ENCODE measurements around the gene SYNGAP1.

The SYNGAP1 gene

DNA sequence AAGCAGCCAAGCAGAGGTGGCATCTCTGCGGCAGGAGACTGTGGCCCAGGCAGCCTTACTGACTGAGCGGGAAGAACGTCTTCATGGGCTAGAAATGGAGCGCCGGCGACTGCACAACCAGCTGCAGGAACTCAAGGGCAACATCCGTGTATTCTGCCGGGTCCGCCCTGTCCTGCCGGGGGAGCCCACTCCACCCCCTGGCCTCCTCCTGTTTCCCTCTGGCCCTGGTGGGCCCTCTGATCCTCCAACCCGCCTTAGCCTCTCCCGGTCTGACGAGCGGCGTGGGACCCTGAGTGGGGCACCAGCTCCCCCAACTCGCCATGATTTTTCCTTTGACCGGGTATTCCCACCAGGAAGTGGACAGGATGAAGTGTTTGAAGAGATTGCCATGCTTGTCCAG is 15.0 kb upstream of the SYNGAP1 start:
- no peak for DNase-seq (ENCODE audit: low spot score)

DNA sequence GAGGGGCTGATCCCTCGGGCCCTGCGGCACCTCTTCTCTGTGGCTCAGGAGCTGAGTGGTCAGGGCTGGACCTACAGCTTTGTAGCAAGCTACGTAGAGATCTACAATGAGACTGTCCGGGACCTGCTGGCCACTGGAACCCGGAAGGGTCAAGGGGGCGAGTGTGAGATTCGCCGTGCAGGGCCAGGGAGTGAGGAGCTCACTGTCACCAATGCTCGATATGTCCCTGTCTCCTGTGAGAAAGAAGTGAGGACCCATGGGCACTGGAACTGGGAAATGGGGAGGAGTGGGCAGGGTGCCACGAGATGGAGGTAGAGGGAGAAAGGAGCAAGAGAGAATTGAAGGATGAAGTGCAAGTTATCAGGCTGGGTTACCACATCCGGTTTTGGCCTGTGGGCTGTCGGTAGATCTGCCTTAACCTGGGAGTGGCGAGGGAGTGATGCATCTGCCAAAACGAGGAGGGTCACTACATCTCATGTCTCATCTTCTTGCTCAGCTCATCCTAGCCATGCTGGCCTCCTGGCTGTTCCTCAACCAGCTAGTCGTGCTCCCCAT is 14.4 kb upstream of the SYNGAP1 start:
- no peak for DNase-seq (ENCODE audit: low spot score)

DNA sequence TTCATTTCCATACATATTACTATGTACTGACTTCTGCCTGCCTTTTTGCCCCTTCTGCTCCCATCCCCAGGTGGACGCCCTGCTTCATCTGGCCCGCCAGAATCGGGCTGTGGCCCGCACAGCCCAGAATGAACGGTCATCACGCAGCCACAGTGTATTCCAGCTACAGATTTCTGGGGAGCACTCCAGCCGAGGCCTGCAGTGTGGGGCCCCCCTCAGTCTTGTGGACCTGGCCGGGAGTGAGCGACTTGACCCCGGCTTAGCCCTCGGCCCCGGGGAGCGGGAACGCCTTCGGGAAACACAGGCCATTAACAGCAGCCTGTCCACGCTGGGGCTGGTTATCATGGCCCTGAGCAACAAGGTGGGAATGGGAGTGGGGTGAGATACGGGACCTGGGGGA is 13.7 kb upstream of the SYNGAP1 start:
- DNase-seq (ENCODE audit: low spot score), result no peak

DNA sequence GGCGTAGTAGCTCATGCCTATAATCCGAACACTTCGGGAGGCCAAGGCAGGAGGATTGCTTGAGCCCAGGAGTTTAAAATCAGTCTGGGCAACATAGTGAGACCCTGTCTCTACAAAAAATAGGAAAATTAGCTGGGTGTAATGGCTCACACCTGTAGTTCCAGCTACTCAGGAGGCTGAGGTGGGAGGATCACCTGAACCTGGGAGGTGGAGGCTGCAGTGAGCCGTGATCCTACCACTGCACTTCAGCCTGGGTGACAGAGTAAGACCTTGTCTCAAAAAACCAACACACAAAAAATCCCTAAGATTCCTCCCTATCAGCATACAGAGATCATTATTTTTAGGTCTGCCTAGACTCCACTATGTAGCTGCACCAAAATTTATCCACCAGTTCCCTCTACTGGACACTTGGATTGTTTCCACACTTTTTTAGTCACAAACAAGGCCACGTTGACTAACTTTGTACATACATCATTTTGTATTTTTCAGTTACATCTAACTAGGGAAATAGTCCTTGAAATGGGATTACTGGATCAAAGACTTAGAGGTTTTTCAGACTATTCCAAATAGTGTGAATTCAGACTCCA is 12.6 kb upstream of the SYNGAP1 start:
- peak; percentile 82 for DNase-seq (ENCODE audit: low spot score)

DNA sequence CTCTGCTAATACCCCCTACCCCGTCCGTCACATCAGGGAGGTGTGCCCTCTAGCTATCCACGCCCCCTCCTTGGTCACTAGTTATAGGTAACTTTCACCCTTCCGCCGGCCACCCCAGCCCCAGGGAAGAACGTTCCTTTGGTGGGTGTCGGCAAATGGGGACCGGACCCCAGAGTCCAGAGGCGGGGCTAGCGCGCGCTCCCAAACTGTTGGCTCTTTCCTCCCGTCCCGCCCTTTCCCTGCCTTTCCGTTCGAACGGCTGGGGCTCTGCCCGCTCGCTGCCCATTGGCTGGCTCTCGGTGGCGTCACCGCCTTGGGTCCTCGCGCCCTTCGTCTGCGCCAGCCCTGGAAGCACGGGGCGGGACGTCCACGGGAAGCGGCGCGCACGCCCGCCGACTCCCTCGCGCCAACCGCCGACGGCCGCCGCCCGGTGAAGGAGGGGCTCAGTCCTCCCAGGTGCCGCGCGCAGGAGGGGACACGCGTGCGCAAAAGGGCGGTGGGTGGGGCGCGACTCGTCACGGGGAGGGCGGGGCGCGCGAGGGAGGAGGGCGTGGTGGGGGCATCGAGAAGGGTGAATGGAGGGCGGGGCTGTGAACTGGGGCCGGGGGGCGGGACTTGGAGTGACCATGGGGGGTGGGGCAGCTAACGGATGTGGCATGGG is 9.7 kb upstream of the SYNGAP1 start:
- DNase-seq (ENCODE audit: low spot score), result peak; percentile 96

DNA sequence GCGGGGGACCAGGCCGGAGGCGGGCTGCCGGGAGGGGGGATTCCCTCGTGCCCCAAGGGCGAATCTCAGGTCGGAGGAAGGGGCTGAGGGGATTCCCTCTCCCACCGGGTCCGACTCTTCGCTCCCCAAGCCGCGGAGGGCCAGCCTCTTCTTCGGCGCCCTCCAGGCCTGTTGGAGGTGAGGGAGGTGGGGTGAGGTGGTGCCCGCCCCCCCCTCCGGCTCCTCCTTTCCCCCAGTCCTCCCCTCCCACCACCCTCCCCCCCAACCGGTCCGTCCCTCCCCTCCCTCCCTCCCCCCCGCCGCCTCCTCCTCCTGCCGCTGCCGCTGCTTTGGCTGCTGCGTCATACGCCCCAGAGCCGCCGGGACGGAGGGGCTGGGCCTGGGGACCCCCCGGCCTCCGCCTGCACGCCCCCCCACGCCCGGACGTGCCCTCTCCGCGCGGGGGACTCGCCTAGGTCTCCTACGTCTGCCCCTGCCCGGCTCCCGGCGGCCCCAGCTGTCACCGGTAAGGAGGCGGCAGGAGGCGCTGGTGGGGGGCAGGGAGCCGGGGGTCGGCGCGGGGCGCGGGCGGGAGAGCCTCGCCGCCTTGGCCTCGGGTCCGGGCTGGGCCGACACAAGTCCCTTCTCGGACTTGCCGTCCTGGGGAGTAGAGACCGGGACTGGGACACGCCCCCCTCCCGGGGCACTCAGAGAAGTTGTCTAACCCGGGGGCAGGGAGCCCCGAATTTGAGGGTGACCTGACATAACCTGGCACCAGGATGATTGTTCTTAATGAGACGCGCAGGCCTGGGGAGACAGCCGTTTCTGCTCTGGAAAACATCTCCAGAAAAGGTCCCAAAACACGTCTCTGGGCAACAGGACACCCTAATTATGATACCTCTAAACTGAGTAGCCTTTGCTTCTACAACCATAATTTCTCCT is 8.9 kb upstream of the SYNGAP1 start, which contains the start of gene PHF1:
PHF1 (plus strand) TSS at position 304 of the 921 bp plus-strand sequence. CDS start 1,250 bp downstream, outside the sequence.
- DNase-seq (ENCODE audit: low spot score), result peak; percentile 79

DNA sequence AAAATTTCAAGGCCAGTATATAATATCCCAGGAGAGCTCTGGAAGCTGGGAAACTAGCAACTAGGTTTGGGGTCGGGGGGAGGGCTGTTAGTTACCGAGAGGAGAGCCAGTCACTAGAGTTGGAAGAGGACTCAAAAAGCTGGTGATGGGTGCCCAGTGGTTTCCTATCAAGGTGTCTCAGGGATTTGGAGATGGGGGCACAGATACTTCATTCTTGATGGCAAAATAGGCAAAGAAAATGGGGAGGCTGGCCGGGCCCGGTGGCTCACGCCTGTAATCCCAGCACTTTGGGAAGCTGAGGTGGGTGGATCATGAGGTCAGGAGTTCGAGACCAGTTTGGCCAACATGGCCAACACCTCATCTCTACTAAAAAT is 8.2 kb upstream of the SYNGAP1 start:
- DNase-seq (ENCODE audit: low spot score), result no peak

DNA sequence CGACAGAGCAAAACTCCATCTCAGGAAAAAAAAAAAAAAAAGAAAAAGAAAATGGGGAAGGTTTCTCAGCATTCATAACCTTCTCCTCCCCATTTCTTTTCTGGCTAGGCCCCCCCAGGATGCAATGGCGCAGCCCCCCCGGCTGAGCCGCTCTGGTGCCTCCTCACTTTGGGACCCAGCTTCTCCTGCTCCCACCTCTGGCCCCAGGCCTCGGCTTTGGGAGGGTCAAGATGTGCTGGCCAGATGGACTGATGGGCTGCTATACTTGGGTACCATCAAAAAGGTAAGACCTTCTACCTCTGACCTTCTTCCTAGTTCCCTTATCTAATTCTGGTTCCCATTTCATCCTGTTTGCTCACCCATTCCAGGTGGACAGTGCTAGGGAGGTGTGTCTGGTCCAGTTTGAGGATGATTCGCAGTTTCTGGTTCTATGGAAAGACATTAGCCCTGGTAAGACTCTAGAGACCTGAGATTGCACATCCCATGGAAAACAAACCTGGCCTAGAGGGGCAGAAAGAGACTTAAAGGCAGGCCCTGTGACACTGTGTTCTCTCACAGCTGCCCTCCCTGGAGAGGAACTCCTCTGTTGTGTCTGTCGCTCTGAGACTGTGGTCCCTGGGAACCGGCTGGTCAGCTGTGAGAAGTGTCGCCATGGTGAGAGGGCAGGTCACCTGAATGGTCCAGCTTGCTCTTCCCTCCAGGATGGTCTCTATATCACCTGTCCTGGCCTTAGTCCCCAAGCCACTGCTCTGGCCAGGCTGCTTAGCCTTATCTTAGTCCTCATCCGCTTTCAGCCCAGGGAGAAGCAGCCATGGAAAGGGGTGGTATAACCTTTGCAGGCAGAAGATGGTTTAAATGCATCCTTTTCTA is 7.5 kb upstream of the SYNGAP1 start:
- no peak for DNase-seq (ENCODE audit: low spot score)

DNA sequence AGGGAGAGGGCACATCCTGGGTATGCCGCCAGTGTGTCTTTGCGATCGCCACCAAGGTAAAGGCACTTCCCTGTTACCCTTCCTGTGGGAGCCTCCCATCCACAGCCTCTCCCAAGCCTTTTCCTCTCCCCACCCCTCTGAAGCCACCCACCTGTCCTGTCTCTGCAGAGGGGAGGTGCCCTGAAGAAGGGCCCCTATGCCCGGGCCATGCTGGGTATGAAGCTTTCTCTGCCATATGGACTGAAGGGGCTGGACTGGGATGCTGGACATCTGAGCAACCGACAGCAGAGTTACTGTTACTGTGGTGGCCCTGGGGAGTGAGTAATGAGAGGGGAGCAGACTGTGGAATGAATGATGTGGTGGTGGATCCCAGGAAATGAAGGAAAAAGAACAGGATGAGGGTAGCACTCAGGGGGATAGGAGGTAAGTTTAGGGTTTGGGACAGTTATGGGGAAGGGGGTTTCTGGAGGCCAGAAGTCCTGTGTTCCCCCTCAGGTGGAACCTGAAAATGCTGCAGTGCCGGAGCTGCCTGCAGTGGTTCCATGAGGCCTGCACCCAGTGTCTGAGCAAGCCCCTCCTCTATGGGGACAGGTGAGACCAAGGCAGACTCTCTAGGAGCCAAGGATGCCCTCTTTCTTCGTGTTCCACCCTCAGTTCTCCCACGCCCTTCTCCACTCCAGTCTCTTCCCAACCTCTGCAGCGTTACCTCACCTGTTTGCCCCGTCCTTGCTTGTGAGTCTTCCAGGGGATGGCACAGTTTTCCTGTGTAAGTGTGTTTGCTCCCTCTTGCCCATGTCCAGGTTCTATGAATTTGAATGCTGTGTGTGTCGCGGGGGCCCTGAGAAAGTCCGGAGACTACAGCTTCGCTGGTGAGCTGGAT is 6.4 kb upstream of the SYNGAP1 start:
- DNase-seq (ENCODE audit: low spot score), result no peak

DNA sequence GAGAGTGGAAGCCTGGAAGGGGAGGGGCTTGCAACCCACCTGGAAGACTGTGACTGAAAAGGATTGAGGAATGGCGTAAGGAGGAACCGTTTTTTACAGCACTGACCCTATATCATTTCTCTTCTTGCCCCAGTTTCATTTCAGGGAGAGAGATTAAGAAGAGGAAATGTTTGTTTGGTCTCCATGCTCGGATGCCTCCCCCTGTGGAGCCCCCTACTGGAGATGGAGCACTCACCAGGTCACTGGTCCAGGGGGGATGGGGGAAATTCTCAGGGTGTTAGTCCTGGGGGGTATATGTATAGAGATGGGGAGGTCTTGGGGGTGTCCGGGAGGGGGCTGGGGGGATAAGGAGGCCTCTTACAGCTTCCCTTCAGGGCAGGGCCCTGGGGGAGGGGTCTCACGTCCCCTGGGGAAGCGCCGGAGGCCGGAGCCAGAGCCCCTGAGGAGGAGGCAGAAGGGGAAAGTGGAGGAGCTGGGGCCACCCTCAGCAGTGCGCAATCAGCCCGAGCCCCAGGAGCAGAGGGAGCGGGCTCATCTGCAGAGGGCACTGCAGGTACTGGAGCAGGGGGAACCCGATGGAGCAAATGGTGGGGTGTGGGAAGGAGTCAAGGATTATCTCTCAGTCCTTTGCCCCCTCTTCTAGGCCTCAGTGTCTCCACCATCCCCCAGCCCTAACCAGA is 5.1 kb upstream of the SYNGAP1 start:
- no peak for DNase-seq (ENCODE audit: low spot score)

DNA sequence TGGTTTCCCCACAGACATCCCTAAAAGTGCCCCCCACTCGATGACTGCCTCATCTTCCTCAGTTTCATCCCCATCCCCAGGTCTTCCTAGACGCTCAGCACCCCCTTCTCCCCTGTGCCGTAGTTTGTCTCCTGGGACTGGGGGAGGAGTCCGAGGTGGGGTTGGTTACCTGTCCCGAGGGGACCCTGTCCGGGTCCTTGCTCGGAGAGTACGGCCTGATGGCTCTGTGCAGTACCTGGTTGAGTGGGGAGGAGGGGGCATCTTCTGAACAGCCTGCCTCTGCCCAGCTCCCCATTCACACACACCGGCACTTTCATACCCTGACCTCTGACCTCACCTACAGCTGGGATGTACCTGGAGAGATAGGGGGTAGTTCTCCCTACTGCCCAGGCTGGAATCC is 4.0 kb upstream of the SYNGAP1 start:
- no peak for DNase-seq (ENCODE audit: low spot score)

DNA sequence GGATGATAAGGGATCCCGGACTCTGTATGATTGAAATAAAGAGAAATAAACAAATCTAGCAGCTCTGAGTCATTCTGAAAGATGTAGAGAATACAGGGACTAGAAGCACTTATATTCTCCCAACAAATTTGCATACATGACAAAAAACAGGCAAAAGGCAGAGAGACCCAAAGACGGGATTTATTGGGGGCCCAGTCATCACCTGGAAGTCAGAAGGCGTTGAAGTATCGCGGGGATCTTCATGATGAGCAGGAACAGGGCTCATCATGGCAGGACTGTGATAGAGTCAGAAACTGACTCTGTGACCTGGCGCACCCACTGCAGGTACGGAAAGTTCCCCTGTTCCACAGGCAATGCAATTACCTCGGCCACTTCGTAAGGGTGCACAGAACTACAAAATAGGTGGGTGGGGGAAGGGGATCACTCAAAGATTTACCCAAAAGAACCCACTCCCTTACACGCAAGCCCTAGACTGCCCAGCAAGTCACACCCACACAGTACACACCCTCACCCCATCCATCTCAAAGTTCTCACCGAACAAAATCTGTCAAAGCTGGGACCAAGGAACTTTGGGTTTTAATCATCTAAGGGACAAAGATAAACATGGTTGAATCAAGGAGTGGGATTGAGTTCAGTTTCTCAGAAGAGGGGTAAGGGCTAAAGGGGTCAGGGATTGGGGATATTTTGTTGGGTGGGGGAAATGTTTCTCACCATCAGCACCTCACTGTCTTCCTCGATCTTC is 3.3 kb upstream of the SYNGAP1 start:
- DNase-seq (ENCODE audit: low spot score), result no peak

DNA sequence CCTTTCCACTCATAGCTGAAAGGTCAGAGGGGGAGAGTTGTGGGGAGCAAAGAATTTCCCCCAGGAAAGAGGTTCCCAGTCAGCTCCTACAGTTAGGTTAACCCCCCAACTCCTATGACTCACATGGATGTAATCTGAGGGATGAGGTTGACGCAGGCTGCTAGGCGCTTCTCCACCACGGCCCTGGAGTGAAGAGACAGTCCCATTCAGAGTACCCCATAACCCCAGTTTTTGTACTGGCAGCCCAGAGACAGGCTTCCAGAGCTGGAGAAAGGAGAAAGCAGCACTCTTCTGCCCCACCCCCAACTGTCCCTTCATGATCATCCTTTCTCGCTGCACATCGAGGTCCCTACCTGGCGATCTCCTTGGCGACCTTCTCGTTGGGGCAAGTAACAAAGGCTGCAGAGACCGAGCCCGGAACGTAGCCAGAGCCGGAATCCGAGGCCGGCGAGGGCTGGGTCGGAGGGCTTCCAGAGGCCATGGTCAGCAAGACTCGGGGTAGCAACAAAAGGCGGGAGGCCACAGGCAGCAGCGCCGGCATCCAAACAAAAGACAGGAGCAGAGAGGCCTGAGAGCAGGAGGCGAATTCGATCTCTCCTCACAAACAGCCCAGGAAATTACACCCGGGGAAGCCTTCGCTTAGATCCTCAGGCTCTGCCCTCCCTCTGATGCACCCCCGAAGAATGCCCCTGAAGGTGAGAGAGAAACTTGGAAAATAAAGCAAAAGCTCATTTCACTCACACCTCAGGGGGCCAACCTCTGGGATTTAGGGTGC is 2.5 kb upstream of the SYNGAP1 start:
- DNase-seq (ENCODE audit: low spot score), result peak; percentile 89

DNA sequence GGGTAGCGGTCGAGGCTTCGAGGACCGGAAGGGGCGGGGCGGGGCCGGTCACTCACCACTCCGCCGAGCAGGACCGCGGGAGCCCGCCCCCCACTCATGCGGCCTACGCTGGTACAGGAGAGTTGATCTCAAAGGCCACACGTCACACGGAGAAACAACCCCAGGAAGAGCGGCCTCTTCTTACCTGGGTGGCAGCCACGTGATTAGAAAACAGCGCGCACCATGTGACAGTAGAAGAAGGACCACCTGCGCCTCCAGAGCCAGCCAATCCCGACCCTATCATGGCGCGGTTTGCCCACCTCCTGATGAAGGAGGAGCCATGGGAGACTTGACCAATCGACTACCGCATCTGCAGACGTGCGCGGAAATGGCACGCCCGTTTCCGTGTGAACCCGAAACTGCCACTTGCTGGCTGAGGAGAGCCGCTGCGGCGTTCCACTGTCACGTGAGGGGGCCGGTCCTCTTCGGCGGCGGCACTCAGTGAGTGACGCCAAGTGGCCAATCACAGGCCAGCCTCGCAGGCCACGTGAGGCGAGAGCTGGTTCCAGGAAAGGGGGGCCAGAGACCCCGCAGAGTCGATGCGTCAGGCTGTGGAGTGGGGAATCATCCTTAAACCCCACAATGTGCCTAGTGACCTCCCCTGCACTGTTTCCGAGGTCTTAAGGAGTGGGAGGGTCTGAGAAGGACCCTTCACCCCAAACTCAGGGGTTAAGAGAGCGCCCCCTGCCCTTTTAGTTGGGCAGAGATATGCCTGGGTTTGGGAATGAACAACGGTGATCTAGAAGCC is 1.8 kb upstream of the SYNGAP1 start, which contains the start of gene CUTA:
CUTA (minus strand) TSS at position 205 of the 787 bp plus-strand sequence; CDS start at position 98, 107 bp downstream.
- DNase-seq (ENCODE audit: low spot score), result peak; percentile 100

DNA sequence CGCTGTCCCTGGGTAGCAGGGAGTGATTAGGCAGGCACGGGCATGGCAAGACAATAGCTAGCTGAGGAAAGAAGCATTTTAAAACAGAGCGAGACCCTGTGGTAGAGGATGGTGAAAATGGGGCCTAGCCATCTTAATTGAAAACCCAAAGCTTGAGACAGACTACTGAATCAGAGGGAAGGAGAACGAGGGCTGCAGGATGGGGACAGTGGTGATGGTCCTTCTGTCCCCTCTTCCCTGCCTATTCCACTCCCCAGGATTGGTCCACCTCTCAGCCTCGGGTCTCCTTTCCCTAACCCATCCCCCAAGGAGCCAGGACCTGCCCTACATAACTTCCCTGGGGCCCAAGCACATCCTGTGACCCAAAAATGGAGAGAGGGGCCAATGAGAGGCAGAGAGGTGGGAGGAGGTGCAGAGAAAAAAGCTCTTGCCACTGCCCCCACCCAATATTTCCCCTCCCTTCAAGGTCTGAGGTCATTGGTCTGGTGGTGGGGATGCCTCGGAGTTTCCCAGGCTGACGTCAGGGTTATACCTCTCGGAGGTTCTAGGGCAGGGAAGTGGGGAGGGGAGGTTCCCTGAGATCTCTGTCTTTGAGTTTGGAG is 1.1 kb upstream of the SYNGAP1 start:
- DNase-seq (ENCODE audit: low spot score), result no peak

DNA sequence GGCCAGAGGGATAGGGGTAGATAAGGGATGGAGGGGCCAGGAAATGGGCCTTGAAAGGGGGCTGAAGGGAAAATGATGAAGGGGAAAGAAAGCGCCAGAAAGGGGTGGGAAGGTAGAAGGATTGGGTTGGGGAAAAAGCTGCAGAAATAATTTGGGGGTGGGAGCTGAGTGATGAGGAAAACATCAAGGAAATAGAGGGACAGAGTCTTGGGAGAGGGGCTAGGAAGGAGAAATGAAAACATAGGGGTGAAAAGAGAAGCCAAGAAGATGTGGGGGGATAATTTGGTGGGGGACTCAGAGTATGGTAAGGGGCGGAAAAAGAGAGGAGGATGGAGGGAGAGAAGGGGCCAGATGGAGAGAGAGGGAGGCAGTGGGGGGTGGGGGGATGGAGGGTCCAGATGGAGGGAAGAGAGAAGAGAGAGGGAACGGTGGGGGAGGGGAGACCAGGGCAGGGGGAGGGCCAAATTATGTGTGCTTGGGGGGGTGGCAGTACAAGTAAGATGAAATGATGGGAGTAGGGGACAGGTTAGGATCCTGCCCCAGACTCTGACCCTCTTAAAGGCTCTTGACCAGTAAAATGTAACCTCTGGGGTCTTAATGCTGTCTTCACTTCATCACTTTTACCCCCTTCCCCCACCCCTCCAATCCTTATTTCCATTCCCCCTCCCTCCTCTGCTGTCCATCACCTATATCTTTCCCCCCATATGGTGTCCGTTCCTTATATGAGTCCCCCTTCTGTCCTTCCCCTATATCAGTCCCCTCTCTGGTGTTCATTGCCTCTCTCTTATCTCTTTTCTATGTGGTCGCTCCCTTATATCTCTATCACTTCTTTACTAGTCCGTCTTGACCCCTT is 852 bp downstream of the SYNGAP1 start:
- no peak for DNase-seq (ENCODE audit: low spot score)
